Measurements from ENCODE around the gene CHMP6.

Gene CHMP6

DNA sequence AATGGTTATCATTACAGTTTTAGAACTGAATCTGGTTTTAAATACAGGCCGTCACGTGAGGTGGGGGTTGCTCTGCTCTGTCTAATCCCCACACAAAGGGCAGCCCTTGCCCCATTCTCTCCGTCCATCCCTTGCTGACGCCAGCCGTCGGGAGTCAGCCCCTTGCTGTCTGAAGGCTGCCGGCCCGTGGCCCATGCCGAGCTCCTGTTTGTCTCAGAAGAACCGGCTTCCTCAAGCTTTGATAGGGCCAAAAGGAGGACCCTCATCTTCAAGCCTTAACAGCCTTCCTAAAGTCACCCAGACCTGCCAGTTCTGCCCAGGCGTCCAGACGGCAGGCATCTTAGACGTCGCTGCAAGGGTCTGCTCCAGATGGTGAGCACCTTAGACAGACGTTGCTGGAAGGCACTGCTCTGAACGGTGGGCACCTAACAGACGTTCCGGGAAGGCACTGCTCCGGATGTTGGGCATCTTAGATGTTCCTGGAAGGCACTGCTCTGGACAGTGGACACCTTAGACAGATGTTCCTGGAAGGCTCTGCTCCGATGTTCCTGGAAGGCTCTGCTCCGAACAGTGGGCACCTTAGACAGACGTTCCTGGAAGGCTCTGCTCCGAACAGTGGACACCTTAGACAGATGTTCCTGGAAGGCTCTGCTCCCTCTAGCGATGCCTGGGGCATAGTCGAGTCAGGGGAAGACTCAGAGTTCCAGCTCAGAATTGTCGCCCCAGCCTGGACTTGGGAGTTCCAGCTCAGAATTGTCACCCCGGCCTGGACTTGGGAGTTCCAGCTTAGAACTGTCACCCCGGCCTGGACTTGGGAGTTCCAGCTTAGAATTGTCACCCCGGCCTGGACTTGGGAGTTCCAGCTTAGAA is 35.1 kb upstream of the CHMP6 start:
- DNase-seq (ENCODE audit: low read depth in 2 of 2), result no peak

DNA sequence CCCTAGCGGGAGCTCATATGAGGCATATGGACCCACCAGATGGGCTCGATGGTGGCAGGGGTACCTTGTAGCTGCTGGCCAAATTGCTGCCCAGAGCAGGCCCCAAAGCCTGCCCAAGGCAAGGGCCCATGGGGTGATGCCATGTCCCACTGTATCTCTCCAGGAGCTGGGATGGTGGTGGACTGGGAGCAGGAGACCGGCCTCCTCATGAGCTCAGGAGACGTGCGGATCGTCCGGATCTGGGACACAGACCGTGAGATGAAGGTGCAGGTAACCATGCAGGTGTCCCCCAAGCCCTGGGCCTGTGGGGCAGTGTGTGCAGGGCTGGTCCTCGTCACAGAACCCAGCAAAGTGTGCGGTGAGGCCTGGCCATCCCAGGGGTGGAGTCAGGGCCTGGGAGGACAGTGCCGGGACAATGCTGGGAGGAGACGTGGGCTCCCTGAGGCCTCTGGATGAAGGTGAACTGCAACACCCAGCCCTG is 34.1 kb upstream of the CHMP6 start:
- DNase-seq (ENCODE audit: low read depth in 2 of 2), result no peak

DNA sequence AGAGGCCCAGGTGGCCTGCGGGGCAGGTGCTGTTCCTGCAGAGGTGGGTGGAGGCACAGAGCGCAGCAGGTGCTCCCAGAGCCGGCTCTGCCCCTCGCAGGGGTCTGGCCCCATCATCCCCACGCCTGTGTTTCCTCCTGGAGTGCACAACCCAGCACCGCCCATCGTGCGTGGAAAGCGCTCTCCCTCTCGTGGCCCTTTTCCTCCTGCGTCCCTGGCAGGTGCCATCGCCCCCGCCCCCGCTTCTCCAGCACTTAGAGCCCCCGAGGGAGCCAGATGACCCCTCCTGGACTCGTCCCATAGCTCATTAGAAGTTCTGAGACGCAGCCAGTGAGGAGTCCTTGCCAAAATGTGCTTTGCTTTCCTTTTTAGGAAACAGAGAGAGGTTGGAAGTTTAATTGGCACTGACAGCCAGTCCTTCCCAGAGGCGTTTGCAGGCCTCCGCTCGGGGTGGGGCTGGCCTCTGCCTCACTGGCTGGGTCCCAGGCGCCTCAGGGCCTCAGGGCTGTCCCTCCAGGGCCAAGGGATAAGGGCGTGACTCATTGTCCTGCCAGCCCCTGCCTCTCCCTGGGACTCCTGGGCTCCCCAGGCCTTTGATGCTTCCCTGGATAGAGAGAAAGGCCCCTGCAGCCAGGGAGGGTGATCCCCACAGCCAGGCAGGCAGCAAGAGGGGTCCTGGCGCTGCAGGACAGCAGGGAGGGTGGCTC is 32.2 kb upstream of the CHMP6 start:
- DNase-seq (ENCODE audit: low read depth in 2 of 2), result no peak

DNA sequence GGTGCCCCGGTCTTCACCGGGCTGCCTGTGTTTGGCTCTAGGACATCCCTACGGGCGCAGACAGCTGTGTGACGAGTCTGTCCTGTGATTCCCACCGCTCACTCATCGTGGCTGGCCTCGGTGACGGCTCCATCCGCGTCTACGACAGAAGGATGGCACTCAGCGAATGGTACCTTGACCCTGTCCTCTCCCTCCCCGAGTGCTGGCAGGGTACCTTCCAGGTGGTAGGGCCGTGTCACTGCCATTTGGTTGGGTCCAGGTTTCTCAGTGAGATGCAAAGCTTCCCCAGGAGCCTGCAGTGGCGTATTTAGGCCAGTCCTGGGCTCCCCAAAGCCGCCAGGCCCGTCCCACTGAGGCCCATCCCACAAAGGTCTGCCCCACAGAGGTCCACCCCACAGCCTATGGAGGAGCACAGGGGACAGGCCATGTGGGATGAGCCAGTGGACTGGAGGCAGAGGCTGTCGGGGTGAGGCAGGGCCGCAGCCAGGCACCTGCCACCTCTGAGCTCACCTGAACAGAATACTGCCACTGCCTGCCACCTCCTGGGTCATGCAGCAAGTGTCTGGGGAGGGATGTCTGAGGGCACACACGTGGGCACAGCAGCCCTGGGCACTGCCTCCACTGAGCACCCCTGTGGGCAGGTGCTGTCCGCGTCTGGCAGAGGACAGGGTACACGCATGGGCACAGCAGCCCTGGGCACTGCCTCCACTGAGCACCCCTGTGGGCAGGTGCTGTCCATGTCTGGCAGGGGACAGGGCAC is 31.4 kb upstream of the CHMP6 start:
- DNase-seq (ENCODE audit: low read depth in 2 of 2), result no peak

DNA sequence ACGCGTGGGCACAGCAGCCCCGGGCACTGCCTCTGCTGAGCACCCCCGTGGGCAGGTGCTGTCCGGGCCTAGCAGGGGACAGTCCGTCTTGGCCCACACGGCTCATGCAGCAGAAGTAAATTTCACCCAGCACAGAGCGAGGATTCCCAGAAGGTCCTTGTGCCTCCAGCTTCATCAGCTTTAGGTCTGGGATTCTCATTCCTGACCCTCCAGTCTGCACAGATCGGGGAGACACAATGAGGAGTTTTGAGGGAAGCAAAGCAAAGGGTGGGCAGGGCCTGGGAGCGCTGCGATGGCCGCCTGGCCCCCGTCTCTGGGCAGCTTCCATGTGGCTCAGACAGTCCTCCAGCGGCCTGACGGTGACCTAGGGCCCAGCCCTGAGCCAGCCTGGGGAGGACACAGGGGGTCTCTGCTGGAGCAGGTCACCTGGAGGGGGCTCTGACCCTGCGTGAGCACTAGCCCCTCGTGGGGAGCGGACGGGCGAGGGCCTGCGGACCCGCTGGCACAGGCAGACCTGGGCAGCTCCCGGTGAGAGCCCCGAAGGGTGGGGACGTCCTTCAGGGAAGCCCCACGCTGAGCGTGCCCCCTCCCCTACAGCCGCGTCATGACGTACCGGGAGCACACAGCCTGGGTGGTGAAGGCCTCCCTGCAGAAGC is 30.7 kb upstream of the CHMP6 start:
- no peak for DNase-seq (ENCODE audit: low read depth in 2 of 2)

DNA sequence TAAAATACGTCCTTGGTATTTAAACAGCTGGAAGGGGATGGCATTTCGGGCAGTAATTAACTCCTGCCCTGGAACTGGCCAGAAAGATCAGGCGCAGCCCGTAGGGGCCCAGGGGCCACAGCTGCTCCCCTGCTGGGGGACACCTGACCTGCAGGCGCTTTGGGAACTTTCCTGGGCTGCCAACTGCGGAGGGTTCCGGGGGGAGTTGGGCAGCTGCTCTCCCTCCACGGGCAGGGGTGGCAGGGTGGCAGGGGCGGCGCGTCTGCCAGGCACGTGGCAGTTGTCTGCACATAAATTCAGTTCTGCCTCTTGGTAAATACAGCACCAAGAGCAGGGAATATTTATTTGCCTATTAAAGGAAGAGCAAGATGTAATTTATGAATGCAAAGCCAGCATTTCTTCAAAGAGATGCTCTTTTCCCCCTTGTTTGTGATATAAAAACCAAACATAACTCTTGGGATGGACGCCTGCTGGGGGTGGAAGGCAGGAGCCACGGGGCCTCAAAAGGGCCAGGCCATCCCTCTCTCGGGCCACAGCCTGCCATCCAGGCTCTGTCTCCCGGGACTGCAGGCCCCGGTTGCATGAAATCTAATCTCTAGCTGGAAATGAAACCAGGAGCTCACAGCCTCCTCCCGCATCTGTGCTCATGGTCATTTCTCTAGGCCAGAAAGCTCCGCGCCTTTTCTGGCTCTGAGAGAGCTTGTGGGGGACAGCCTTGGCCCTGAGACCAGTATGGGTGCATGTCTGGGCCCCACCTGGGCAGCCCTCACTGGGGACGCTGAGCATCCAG is 29.9 kb upstream of the CHMP6 start:
- no peak for DNase-seq (ENCODE audit: low read depth in 2 of 2)

DNA sequence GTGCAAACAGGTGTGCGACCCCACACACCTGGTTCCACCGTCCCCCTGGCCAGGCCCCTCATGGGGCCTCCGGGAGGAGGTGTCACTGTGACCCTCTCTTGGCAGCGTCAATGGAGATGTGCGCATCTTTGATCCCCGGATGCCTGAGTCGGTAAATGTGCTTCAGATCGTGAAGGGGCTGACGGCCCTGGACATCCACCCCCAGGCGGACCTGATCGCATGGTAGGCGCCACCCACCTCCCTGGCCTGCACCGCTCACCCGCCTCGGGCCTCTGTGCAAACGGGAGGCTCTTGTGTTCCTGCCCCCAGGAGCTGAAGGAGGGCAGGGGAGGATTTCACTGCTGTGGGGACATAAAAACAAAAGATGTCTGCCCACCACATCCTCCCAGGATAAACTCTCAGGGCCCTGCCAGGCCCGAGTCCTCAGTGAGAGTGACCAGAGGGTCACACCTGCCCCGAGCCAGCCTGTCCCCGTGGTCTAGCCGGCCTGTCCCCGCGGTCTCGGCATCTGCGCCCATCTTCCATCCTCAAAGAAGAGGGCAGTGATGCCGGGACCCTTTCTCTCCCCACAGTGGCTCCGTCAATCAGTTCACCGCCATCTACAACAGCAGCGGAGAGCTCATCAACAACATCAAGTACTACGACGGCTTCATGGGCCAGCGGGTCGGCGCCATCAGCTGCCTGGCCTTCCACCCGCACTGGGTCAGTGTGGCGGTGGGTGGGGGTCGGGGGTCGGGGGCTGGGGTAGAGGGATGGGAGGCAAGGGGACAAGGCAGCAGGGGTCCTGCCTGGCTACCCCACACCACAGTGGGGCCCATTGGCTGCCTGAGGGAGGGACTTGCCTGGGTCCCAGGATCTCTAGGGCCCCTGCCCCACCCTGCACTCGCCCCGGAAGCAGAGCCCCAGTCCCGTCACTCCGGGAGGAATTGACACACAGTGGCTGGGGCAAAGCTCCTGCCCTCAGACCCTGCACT is 29.0 kb upstream of the CHMP6 start:
- DNase-seq (ENCODE audit: low read depth in 2 of 2), result no peak

DNA sequence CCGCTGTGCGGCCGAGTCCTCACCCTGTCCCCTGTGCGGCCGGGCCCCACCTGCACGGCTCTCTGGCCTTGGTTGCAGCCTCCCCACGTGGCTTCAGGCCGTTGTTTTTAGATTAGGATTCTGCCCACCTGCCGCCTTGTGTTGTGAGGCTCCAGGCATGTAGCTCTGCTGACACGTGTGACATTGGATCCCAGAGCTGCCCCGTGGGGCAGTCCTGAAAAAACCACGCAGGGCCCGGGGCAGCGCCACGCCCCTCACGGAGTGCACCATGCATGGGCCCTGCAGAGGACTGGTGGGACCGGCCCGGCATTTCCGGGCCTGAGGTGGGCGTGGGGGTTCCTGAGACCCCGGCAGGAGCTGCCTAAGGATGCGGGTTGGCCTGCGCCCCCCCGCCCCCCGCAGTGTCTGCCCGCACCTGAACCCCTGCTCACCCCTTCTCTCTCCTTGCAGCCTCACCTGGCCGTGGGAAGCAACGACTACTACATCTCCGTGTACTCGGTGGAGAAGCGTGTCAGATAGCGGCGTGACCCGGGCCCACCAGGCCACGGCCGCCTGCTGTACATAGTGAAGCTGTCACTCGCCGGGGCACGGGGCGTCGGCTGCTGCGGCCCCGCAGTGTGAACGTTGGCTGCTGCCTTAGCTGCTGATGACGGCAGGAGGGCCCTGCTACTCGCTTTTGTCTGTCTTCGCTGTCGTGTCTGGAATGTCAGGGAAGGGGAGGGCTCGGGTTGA is 27.7 kb upstream of the CHMP6 start:
- DNase-seq (ENCODE audit: low read depth in 2 of 2), result no peak

DNA sequence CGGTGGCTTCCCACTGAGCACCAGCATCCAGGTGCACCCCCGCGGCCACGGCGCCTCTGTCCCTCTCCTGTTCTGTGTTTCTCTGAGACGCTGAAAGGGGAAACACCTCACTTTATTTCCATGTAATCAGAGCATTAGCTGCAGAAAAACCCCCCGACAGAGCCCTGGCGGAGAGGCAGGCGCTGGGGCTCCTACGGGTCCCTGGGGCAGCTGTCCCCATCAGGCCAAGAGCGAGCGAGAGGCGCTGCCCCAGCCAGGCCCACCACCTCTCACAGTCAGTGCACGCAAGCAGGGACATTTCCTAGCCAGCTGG is 27.1 kb upstream of the CHMP6 start:
- DNase-seq (ENCODE audit: low read depth in 2 of 2), result no peak

DNA sequence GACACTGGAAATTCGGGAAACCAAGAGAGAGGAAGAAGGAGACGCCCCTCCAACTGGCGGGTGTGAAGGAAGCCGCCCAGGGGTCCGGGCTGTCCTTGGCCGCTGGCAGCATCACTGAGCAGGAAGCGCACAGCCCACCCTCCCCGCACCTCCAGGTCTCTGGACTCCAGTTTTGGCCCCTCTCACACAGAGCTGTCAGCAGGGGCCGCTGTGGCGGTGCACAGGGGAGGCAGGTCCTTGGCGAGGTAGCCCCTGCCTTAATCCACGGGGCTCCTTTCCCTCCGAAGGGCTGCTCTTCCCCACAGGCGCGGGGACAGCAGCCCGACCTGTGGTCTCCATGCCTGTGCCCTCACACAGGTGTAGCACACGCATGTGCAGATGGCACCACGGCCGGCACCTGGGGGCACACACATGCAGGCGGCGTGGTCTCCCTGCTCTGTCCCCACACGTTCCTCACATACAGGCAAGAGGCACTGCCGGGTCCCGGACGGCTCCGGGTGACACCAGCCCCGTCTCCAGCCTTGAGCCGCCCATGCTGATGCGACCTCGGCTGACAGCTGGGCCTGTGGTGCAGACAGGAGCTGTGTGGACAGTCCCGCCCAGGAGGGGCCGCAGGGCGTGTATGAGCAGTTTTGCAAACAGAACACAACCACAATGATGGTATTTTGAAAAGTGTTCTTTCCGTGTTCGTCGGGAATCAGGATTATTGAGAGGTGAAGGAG is 26.6 kb upstream of the CHMP6 start:
- DNase-seq (ENCODE audit: low read depth in 2 of 2), result no peak

DNA sequence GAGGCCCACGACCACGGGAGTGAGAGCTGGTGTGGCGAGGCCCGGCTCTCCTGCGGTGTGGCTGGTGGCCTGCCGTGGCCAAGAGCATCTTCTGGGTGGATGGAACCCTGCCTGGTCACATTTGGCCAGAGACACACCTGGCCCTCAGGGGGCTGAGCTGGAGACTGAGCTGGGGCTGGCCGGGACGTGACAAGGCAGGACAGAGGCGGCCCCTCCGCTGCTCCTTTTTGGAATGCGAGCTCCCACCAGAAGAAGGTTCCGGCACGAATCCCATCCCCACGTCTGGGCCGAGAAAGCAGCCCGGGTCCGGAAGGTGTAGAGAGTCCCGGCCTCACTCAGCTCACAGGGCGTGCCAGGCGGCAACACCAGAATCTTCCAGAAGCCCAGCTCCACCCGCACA is 26.0 kb upstream of the CHMP6 start:
- DNase-seq (ENCODE audit: low read depth in 2 of 2), result no peak

DNA sequence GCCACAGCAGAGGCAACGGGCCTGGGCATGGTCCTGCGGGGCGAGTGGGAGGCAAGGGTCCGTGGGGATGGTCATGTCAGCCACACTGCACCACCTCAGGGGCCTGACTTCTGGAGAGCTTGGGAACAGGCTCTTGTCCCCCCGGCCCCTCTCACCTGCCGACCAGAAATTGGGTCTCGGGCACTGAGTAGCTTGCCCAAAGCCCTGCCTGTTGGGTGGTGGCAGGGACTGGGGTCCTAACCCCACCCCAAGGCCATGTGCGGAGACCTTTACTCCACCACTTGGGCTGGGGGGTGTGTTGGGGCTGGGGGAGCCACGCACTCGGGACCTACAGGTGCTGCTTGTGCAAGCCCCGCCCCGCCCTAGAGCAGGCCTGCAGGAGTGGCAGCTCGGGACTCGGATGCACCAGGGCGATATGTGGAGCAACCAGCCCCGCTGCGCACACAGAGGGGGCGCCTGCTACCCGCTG is 24.2 kb upstream of the CHMP6 start:
- no peak for DNase-seq (ENCODE audit: low read depth in 2 of 2)

DNA sequence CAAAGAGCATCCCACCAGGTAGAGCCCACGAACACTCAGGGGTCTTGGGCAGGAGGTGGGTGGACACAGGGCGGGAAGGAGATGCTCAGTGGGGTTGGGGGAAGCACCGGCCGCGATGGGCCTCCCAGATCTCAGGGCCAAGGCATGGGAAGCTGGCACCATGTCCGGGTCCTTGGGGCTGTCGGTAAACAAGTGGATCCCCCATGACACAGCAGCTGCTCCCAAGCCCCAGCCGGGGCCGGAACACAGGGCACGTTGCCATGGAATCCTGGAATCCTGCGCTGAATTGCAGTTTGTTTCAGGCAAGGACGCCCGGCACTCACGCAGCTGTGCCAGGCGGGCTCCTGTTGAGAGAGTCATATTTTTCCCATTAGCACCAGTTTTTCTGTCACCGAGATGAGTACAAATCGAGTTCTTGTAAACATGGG is 23.0 kb upstream of the CHMP6 start:
- no peak for DNase-seq (ENCODE audit: low read depth in 2 of 2)

DNA sequence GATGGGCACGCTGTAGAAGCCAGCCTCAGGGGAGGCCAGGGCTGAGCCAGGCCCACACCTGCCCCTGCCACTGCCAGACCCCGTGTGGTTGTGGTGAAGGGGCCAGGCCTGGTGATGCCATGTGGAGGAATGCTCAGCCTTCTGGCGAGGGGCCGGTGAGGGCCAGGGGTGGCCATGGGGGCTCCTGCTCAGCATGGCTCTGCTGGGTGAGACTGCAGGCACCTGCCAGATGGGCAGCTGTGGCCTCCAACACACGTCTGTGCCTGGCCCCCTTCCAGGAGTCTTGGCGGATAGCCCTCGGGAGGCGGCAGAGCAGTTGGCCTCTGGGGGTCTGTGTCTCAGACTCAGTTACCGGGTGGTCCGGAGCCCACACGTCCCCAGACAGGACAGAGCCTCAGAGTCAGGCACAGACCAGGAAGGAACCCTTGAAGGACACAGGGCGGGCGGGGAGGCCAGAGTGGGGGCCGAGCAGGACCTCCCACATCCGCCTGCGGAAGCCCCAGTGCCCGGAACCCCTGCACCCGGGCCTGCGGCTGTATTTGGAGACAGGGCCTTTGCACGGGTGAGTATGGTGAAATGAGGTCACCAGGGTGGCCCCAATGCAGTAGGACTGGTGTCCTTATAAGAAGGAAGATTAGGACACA is 22.5 kb upstream of the CHMP6 start:
- DNase-seq (ENCODE audit: low read depth in 2 of 2), result no peak

DNA sequence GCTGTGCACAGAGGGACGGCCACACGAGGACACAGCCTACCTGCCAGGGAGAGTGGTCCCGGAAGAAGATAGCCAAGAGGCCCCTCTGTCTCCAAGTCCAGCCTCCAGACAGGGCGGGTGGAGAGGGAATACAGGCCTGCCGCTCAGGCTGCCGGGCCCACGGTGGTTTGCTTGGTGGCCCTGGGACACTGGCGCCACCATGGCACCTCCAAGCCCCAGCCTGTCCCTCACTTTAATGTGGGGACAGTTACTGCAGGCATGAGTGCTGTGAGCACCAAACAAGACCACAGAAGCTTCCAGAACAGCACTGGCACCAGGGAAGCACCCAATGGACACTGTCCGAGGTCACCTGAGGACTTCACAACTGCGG is 22.0 kb upstream of the CHMP6 start:
- no peak for DNase-seq (ENCODE audit: low read depth in 2 of 2)

DNA sequence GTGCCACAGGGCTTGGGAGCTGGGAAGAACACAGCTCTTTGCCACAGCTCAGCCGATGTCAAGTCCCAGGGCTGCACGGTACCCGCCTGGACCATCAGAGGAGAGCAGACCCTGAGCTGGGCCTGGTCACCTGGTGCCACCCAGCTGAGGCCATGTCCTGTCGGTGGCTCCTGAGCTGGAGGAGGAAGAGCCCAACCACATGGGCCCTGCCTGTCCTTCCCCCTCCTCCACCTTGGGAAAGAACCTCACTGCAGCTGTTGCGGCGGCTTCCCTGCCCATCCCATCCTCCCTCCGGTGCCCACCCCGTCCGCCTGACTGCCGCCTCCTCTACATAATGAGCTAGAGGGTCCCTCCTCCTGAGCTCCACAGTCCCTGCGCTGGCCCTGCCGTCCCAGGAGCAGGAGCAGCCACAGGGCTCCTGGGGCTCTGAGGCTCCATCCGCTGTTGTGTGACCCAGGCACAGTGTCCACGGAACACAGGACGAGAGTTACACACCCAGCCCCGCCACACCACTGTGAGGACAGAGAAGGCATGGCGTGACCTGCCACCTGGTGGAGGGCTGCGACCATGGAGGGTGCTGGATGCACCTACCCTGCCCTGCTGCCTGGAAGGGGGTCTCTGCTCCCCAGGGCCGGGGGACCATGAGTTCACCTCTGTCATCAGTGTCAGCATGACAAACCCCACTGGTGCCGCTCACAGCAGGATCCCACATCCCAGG is 21.4 kb upstream of the CHMP6 start:
- DNase-seq (ENCODE audit: low read depth in 2 of 2), result no peak

All from stimulated activated CD8-positive, alpha-beta memory T cell treated with anti-CD3 and anti-CD28 coated beads, Interleukin-7, amount 100 ng/mL, for 1 hour (primary cell).